ENCODE data around the gene PLEKHN1.

DNA sequence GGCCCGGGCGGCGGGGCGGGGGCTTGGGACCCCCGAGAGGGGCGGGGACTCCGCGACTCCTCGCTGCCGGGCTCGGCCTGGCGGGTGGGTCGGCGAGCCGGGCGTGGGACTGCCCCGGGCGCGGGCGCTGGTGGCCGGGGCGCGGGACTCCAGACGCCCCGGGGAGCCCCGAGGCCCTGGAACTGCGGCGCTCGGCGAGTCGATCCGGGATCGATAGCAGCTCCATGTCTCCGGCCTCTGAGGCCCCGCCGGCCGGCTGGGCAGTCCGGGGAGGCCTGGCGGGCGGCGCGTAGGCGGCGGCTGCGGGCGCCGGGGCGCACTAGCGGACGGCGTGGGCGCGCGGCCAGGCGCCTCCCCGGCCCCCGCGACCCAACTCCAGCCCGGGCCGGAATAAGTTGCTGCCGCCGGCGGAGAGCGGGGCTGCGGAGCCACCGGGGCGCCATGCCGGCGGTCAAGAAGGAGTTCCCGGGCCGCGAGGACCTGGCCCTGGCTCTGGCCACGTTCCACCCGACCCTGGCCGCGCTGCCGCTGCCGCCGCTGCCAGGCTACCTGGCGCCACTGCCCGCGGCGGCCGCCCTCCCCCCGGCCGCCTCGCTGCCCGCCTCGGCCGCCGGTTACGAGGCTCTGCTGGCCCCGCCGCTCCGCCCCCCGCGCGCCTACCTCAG, 42.2 kb upstream of the PLEKHN1 start:
- TF ChIP-seq BHLHE40 (IDR thresholded peaks at IDR 0.05; ENCODE audit: borderline replicate concordance) = no peak
- TF ChIP-seq ARNT (IDR thresholded peaks at IDR 0.05) = no peak
- no peak for TF ChIP-seq FOXK2 (IDR thresholded peaks at IDR 0.05)
- no peak for TF ChIP-seq HDGF (IDR thresholded peaks at IDR 0.05; ENCODE audit: borderline replicate concordance)
- no peak for TF ChIP-seq SP1 (IDR thresholded peaks at IDR 0.05)
- no peak for TF ChIP-seq L3MBTL2 (conservative IDR thresholded peaks at IDR 0.05)
- no peak for TF ChIP-seq ZNF384 (IDR thresholded peaks at IDR 0.05)
- no peak for TF ChIP-seq ELF4 (IDR thresholded peaks at IDR 0.05)
- no peak for TF ChIP-seq FOXM1 (IDR thresholded peaks at IDR 0.05; ENCODE audit: borderline replicate concordance)
- TF ChIP-seq FOXA1 (IDR thresholded peaks at IDR 0.05) = no peak

Data from HEK293T (cell line).